Tibial nerve (tissue), 4 donors: ENCODE measurements around the gene WBP1. TPM values are rescaled to one million over a fixed set of nuclear protein-coding genes. Genes with fewer than 3 reads are reported as not detected.
A peak's percentile ranks its signal among the peaks of the same experiment; 100 is the strongest.

Source experiments
- DNase-seq, 2 donors: peaks; one replicate each; pipeline ENCODE4 v3.0.0-alpha.2; 2019; ENCODE audit warnings: low spot score in 2 of 2
- H3K27ac ChIP-seq, 4 donors: fragments of 200-600 bp; sonication (generic) in 3 of 4; one replicate each; pipeline ENCODE4 v1.5.1; 2017 to 2019; ENCODE audit warnings: mild to moderate bottlenecking in 1 of 4
- H3K27me3 ChIP-seq, 2 donors: fragments of 200-600 bp; sonication (generic) in 1 of 2; one replicate each; pipeline versions ENCODE4 v1.5.1 to v1.6.0; 2017 to 2019
- H3K36me3 ChIP-seq, 3 donors: fragments of 200-600 bp; sonication (generic); one replicate each; pipeline ENCODE4 v1.5.1; 2018 to 2019
- H3K4me1 ChIP-seq, 4 donors: fragments of 200-600 bp; sonication (generic) in 3 of 4; one replicate each; pipeline ENCODE4 v1.5.1; 2017 to 2019
- H3K4me3 ChIP-seq, 4 donors: fragments of 200-600 bp; sonication (generic) in 3 of 4; one replicate each; pipeline ENCODE4 v1.5.1; 2017 to 2019; ENCODE audit warnings: mild to moderate bottlenecking in 1 of 4, moderate library complexity in 1 of 4
- H3K9me3 ChIP-seq, 4 donors: fragments of 200-600 bp; sonication (generic) in 3 of 4; one replicate each; pipeline ENCODE4 v1.5.1; 2017 to 2019
- EP300 ChIP-seq, 2 donors: sonication (generic); formaldehyde crosslinking; IDR thresholded peaks; one replicate each; pipeline ENCODE4 v1.6.1; 2017; ENCODE audit warnings: antibody characterized with exemption in 2 of 2, mild to moderate bottlenecking in 1 of 2
- POLR2A ChIP-seq, 2 donors: fragments of 450-650 bp; IDR thresholded peaks; one replicate each; pipeline ENCODE4 v1.6.1; 2017; ENCODE audit warnings: antibody characterized with exemption in 2 of 2, mild to moderate bottlenecking in 2 of 2, moderate library complexity in 2 of 2
- WGBS, 2 donors: methylation state at CpG; one replicate each; pipeline ENCODE4 v1.1.5; 2018; 5-methylcytosine and 5-hydroxymethylcytosine counted together
- total RNA-seq, 4 donors: library from RNA; depleted of rRNA; stranded (reverse); fragments of >200 nt; gene quantifications; one replicate each; pipeline ENCODE4 v1.1.0, GENCODE V29; 2016
- TF ChIP-seq, protein P1 (sequence below), 5 experiments: fragments of 200-600 bp in 3 of 5; fragments of 450-650 bp in 2 of 5; sonication (generic) in 3 of 5; IDR thresholded peaks; one replicate each; pipeline ENCODE4 v1.5.1; 2016 to 2019; ENCODE audit warnings: antibody characterized with exemption in 5 of 5, mild to moderate bottlenecking in 3 of 5, moderate library complexity in 2 of 5

Gene WBP1
- total RNA-seq, 4 donors from 2014 or later = 35.7 to 84.6 (median 69.0) TPM

DNA sequence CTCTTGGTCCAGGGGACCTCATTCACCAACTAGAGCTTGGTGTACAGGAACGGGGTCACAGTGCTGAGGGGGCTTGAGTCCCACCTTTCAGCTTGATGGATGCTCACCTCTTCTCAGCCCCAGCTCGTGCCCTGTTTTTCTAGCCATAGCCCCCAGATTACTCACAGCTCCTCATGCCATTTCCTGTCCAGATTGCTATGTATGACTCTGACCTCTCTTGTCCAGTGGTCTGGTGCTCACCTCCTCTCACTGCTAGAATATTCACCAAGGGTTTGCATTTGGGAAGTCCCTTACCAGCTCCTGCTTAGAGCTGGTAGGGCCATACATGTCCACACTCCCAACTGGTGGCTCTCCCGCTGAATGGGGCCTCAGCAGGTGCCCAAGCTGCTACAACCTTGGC lies 35.3 kb downstream of the WBP1 start:
- DNase-seq = no peak
- Histone ChIP-seq H3K4me1 (peaks cover 0 to 13% (median 10%) of the 10 kb centered on the region in 4 donors), H3K36me3 (peaks cover 0 to 62% (median 21%) of the 10 kb centered on the region in 3 donors), H3K27me3 (peaks cover 0 to 18% of the 10 kb centered on the region in 2 donors), H3K9me3 (no peaks in the 10 kb centered on the region), H3K27ac (no peak overlapping the region), H3K4me3 (no peak overlapping the region)
- TF ChIP-seq, protein P1, sequence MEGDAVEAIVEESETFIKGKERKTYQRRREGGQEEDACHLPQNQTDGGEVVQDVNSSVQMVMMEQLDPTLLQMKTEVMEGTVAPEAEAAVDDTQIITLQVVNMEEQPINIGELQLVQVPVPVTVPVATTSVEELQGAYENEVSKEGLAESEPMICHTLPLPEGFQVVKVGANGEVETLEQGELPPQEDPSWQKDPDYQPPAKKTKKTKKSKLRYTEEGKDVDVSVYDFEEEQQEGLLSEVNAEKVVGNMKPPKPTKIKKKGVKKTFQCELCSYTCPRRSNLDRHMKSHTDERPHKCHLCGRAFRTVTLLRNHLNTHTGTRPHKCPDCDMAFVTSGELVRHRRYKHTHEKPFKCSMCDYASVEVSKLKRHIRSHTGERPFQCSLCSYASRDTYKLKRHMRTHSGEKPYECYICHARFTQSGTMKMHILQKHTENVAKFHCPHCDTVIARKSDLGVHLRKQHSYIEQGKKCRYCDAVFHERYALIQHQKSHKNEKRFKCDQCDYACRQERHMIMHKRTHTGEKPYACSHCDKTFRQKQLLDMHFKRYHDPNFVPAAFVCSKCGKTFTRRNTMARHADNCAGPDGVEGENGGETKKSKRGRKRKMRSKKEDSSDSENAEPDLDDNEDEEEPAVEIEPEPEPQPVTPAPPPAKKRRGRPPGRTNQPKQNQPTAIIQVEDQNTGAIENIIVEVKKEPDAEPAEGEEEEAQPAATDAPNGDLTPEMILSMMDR (IDR thresholded peaks at IDR 0.05) = no peak
- TF ChIP-seq EP300 (IDR thresholded peaks at IDR 0.05) (no peak), POLR2A (IDR thresholded peaks at IDR 0.05) (no peak)
- 84 to 98% methylated on average over 3 of the region's 3 CpGs for WGBS, 2 donors

DNA sequence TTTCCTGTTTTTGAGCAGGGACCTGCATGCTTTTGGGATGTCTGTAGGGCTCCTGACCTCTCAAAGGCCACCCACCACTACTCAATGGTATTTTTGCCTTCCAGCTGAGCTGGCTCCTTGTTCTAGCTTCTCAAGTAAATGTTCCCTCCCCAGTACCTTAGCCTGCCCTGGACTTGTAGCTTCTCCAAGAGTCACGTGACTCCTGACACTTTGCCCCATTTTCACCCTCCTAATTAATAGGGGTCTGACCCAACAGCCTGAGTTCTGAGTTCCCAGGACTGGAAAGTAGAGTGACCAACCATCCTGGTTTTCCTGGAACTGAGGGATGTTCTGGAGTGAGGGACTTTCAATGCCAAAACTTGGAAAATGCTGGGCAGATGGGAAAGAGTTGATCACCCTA lies 37.2 kb downstream of the WBP1 start:
- Histone ChIP-seq H3K4me1 (peaks cover 0 to 27% (median 23%) of the 10 kb centered on the region in 4 donors), H3K9me3 (no peaks in the 10 kb centered on the region), H3K4me3 (no peak overlapping the region), H3K27ac (no peak overlapping the region), H3K36me3 (peaks cover 0 to 43% (median 21%) of the 10 kb centered on the region in 3 donors), H3K27me3 (peaks cover 0 to 37% of the 10 kb centered on the region in 2 donors)
- DNase-seq = no peak
- TF ChIP-seq, protein P1 (IDR thresholded peaks at IDR 0.05) = no peak
- no peak for TF ChIP-seq POLR2A (IDR thresholded peaks at IDR 0.05)
- no peak for TF ChIP-seq EP300 (IDR thresholded peaks at IDR 0.05)
- WGBS, 2 donors = 80 to 85% methylated on average over 1 of the region's 1 CpG

DNA sequence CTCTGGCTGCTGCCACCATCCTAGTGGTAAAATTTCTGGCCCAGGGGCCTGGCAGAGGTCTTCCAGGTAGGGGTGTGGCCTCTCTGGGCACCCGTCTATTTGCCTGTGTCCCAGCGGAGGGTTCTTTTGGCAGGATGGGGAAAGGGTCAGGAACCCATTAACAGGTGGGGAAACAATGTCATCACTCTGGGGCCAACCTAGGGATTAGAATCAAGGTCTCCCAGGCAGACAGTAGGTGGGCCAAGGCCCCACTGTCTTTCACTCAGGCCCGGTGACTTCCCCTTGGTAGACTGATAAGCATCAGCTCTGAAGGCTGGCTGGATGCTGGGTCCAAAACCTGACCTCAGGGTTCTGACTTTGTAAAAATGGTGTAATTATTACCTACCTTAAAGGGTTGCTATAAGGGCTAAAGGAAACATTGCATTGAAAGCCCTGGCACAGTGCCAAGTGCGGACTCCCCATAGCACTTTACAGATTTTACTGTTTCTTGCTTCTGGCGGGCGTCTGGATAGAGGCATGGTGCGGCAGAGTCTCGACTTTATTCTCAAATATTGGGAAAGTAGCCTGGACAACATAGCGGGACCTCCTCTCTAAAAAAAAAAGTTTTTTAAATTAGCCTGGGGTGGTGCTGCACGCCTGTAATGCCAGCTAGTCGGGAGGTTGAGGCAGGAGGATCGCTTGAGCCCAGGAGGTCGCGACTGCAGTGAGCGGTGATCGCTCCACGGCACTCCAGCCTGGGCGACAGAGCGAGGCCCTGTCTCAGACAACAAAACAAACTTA lies 38.9 kb downstream of the WBP1 start:
- Histone ChIP-seq H3K9me3 (no peaks in the 10 kb centered on the region), H3K27me3 (peaks cover 0 to 53% of the 10 kb centered on the region in 2 donors), H3K36me3 (peaks cover 0 to 25% (median 12%) of the 10 kb centered on the region in 3 donors), H3K4me3 (peak overlapping the region in 2 of 4 donors; percentile 18 to 43), H3K4me1 (peaks cover 0 to 35% (median 23%) of the 10 kb centered on the region in 4 donors), H3K27ac (no peak overlapping the region)
- 44 to 47% methylated on average over 19 of the region's 19 CpGs for WGBS, 2 donors
- no peak for DNase-seq
- no peak for TF ChIP-seq EP300 (IDR thresholded peaks at IDR 0.05)
- no peak for TF ChIP-seq POLR2A (IDR thresholded peaks at IDR 0.05)
- TF ChIP-seq, protein P1 (IDR thresholded peaks at IDR 0.05) = no peak

DNA sequence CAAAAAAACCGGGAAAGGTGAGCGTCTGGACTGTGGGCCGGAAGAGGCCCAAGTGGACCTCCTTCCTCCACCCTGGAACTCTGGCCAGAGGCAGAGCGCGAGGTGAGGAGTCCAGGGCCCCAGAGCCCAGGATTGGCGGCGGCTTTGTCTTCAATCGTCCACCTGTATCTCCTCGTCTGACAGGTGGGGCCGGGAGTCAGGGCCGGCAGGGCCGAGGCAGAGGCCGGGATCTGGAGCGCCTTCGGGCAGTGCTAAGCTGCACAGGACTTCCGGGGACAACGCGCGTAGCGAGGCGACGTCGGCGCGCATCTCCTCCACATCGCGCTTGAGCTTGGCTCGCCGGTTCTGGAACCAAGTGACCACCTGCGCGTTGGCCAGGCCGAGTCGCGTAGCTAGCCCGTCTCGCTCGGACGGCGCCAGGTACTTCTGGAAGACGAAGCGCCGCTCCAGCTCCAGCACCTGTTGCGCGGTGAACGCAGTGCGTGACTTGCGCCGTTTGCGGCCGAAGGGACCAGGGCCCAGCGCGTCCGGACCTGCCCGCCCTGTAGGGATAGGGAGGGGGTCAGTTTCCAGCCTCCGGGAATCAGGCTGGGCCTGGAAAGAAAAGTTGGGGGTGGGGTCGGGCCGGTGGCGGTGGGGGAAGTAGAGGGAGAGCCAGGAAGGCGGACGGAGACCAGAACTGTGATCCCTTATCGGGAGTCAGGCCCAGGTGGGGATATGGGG lies 39.7 kb downstream of the WBP1 start:
- 2 to 4% methylated on average over 28 to 61 of the region's 61 CpGs for WGBS, 2 donors
- no peak for TF ChIP-seq POLR2A (IDR thresholded peaks at IDR 0.05)
- TF ChIP-seq, protein P1 (IDR thresholded peaks at IDR 0.05) = no peak
- TF ChIP-seq EP300 (IDR thresholded peaks at IDR 0.05) = no peak
- DNase-seq = no peak
- Histone ChIP-seq H3K9me3 (no peaks in the 10 kb centered on the region), H3K27me3 (peaks cover 0 to 56% of the 10 kb centered on the region in 2 donors), H3K4me1 (peaks cover 0 to 43% (median 23%) of the 10 kb centered on the region in 4 donors), H3K27ac (no peak overlapping the region), H3K36me3 (peaks cover 0 to 18% (median 4%) of the 10 kb centered on the region in 3 donors), H3K4me3 (peak overlapping the region; percentile 5 to 43 (median 26))
